Measurements from ENCODE around the gene AGAP1.

GRCh38 chr2:235992024-235992423, 498.2 kb downstream of the AGAP1 start:
- no peak for TF ChIP-seq CTCF (IDR thresholded peaks at IDR 0.05)
- no peak for TF ChIP-seq POLR2A (IDR thresholded peaks at IDR 0.05)
